Measurements from ENCODE around the gene FSCN2.
"Not testable (repeated sequence)": the region's sequence is repeated elsewhere in the genome, so short reads cannot be mapped to it uniquely, and the experiment has no call there.

FSCN2 gene

DNA sequence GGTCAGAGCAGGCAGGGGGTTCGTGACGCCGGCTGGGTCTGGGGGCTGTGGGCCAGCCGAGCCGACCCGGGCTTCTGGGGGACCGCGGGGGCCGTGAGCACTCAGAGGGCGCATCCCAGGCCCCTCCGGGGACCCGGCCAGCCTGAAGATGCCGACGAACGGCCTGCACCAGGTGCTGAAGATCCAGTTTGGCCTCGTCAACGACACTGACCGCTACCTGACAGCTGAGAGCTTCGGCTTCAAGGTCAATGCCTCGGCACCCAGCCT, 140 bp downstream of the FSCN2 start:
- no peak for DNase-seq (ENCODE audit: low read depth in 2 of 2)

DNA sequence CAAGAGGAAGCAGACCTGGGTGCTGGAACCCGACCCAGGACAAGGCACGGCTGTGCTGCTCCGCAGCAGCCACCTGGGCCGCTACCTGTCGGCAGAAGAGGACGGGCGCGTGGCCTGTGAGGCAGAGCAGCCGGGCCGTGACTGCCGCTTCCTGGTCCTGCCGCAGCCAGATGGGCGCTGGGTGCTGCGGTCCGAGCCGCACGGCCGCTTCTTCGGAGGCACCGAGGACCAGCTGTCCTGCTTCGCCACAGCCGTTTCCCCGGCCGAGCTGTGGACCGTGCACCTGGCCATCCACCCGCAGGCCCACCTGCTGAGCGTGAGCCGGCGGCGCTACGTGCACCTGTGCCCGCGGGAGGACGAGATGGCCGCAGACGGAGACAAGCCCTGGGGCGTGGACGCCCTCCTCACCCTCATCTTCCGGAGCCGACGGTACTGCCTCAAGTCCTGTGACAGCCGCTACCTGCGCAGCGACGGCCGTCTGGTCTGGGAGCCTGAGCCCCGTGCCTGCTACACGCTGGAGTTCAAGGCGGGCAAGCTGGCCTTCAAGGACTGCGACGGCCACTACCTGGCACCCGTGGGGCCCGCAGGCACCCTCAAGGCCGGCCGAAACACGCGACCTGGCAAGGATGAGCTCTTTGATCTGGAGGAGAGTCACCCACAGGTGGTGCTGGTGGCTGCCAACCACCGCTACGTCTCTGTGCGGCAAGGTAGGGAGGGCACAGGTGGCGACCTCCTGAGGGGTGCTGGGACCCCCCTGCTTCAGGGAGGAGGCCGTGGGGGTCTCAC, 667 bp downstream of the FSCN2 start:
- DNase-seq (ENCODE audit: low read depth in 2 of 2), result no peak

DNA sequence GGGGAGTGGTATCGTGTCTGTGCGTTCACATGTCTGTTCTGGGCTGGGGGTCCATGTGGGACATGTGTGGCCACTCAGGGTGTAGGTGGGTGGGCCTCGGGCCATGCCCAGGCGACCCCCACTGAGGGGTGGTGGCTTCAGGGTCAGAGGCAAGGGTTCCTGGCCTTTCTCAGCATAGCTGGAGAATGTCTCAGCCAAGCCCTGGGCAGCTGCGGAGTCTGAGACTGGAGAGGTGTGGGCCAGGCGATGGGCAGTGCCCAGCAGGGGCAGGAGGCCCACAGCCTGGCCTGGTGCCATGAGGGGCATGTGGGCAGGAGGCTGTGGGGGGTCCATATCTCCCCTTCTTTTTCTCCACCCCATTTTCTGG, 1.2 kb downstream of the FSCN2 start:
- no peak for DNase-seq (ENCODE audit: low read depth in 2 of 2)

DNA sequence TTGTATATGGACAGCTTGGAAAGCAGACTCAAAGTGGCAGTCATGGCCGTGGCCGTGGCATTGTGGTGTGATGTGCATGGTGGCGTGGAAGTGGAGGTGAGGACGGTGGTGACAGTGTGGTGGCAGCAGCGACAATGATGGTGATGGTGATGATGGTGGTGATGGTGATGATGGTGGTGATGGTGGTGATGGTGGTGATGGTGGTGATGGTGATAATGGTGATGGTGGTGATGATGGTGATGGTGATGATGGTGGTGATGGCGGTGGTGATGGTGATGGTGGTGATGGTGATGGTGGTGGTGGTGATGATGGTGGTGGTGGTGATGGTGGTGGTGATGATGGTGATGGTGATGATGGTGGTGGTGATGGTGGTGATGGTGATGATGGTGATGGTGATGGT, 2.8 kb downstream of the FSCN2 start:
- DNase-seq (ENCODE audit: low read depth in 2 of 2), result not testable (repeated sequence)

DNA sequence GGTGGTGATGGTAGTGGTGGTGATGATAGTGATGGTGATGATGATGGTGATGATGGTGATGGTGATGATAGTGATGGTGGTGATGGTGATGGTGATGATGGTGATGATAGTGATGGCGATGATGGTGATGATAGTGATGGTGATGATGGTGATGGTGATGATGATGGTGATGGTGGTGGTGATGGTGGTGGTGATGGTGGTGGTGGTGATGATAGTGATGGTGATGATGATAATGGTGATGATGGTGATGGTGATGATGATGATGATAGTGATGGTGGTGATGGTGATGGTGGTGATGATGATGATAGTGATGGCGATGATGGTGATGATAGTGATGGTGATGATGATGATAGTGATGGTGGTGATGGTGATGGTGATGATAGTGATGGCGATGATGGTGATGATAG, 3.8 kb downstream of the FSCN2 start:
- DNase-seq (ENCODE audit: low read depth in 2 of 2), result not testable (repeated sequence)

DNA sequence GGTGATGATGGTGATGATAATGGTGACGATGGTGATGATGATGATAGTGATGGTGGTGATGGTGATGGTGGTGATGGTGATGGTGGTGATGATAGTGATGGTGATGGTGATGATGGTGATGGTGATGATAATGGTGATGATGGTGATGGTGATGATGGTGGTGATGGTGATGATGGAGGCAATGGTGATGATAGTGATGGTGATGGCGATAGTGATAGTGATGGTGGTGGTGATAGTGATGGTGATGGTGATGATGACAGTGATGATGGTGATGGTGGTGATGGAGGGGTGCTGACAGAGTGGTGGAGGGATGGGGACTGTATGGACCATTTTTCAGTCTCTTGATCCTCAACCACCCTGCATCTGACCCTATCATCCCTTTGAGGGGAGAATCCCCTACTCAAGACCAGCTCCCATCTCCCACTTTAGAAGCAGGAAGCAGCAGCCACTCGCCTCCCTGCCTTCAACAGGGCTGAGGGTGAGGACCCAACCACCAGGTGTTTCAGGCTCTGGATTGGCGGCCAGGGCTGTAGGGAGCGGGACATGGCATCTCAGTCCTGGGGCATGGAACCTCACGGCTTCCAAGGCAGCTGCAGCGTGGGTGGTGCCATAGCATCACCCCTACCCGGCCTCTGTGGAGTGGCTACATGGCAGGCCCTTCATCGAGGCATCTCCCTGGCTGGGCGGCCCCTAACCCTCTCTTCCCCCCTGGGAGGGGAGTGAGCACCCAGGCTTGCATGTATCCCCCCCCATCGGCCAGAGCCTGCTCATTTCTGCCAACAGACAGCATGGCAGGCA, 4.5 kb downstream of the FSCN2 start:
- no peak for DNase-seq (ENCODE audit: low read depth in 2 of 2)

DNA sequence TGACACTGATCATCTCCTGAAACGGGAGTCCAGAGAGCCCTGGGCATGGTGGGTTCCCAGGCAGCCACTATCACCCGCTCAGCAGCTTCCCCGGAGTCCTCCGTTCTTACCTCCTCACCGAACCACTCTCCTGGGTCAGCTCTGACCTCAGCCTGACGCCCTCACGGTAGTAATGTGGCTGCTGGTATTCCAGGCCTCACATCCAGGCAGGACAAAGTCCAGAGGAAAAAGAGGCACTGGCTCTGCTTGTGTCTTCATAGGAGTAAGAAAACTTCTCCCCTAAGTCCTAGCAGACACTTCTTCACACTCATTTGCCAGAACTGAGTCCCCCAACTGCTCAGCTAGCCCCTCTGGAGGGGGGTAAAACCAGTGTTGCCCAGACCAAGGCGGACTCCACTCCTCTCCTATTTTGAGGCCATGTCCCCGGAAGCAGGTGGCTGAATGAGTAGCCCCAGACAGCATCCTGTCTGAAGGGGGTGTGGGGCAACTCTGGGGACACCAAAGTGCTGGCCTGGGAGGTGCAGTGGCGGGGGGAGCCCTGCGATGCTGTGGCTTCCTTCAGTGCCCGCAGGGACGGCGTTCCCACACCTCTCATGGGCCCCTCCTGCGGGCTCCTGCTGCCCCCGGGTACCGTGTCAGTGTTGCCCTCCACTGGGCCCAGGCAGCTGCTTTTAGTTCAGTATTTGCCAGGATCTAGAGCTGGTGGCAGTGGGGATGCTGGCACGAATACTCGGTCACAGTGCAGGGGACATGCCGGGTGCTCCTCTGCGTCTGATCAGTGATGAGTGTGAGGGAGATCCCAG, 5.4 kb downstream of the FSCN2 start:
- DNase-seq (ENCODE audit: low read depth in 2 of 2), result no peak

DNA sequence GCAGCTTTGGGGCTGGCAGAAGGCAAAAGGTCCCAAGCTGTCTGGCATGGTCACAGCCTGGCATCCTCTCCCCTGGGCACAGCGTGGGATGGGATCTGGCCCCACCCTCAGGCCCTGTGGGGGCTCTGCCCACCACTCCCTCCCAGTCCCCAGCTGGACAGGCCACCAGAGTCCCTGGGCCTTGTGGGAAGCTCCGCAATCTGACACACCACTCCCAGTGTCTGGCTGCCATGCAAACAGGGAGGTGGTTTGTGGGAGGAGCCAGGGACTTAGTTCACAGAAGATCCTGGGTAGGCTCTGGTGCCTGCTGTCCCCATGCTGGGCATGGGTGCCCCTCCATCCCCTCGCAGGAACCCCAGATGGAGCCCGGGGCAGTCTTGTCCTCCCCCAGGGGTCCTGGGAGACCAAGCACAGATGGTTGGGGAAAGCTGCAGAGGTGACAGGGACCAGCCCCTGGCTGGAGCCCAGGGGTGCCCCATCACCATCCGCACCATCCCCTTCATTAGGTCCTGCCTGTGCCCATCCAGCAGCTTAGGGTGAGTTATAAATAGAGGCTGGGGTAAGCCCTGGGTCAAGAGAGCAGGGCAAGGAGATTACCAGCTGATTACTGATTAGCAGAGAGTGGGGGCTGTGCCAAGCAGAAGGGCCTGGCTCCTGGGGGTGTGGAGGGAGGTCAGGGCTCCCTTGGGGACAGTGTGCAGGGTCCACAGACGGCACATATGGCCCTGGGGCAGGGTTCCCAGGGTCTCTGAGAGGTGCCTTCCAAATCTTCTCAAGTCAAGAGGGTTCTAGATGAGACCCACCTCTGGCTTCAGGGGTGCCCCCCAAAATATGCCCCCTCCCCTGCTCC, 6.2 kb downstream of the FSCN2 start:
- no peak for DNase-seq (ENCODE audit: low read depth in 2 of 2)

DNA sequence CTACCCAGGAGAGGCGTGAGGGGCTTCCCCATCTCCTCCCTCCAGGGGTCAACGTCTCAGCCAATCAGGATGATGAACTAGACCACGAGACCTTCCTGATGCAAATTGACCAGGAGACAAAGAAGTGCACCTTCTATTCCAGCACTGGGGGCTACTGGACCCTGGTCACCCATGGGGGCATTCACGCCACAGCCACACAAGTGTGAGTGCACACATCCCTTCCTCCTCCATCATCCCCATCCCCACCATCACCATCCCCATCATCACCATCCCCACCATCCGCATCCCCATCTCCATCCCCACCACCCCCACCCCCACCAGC, 6.8 kb downstream of the FSCN2 start:
- no peak for DNase-seq (ENCODE audit: low read depth in 2 of 2)

DNA sequence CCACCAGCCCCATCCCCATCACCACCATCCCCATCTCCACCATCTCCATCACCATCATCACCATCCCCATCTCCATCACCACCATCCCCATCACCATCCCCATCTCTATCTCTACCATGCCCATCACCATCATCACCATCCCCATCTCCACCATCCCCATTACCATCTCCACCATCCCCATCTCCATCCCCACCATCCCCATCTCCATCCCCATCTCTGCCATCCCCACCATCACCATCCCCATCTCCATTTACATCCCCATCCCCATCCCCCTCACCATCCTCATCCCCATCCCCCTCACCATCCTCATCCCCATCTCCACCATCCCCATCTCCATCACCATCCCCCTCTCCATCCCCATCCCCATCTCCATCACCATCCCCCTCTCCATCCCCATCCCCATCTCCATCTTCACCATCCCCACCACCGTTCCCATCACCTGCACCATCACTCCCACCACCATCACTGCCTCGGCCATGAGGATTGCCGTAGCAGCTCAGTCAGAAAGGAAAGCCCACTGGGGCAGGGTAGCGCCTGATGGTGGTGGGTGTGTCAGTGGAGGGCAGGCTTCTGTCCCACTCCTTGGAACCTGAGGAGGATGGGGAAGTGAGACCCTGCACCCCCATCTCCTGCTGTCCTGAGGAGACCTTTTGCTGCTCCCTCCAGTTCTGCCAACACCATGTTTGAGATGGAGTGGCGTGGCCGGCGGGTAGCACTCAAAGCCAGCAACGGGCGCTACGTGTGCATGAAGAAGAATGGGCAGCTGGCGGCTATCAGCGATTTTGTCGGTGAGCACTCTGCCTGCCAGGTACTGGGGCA, 7.5 kb downstream of the FSCN2 start:
- no peak for DNase-seq (ENCODE audit: low read depth in 2 of 2)

DNA sequence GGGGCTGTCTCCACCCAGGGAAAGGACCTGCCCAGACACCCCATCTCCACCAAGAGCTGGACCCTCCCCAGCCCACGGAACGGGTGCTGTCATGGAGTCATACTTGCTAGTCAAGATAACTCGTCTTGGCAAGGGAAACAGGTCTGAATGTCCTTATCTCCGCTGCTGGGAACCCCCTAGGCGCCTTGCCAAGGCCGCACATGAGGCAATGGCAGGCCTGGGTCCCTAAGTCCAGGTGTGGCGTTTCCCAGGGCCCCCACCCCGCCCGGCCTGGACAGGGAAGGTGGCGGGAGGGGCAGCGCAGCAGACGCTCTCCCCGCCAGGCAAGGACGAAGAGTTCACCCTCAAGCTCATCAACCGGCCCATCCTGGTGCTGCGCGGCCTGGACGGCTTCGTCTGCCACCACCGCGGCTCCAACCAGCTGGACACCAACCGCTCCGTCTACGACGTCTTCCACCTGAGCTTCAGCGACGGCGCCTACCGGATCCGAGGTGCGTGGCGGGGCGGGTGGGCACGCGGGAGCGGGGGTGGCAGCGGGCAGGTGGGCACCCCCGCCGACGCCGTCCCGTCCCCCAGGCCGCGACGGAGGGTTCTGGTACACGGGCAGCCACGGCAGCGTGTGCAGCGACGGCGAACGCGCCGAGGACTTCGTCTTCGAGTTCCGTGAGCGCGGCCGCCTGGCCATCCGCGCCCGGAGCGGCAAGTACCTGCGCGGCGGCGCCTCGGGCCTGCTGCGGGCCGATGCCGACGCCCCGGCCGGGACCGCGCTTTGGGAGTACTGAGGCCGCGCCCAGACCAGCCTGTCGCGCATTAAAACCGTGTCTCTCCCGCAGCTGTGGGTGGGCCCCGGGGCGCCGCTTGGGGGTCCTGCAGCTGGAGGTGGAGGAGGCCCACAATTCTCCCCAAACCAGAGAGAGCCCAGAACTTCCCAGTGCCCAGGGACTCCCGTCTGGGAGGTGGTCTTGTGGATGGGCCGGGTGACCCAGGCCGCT, 8.4 kb downstream of the FSCN2 start:
- no peak for DNase-seq (ENCODE audit: low read depth in 2 of 2)

DNA sequence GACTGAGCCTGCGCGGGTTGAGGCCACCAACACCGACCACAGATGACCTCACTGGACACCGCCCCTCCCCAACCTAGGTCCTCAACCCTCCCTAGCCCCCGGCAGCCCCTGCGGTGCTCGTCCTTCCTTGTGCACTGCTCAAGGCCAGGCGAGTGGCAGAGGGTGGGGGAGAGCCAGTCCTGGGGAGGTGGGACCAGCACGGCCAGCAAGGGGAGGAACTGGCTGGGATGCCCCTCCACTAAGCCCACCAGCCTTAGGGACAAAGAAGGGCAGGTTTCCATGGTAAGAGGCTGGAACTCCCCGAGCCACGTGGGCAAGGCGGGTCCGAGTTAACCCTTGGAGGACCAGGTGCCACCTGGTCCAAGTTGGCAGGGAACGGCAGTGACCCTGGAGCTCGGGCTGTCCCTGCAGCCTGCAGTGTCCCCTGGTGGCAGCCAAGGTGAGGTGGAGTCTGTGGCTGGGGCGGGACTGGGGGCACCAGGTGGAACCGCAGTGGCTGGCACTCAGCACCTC, 9.2 kb downstream of the FSCN2 start:
- DNase-seq (ENCODE audit: low read depth in 2 of 2), result no peak

DNA sequence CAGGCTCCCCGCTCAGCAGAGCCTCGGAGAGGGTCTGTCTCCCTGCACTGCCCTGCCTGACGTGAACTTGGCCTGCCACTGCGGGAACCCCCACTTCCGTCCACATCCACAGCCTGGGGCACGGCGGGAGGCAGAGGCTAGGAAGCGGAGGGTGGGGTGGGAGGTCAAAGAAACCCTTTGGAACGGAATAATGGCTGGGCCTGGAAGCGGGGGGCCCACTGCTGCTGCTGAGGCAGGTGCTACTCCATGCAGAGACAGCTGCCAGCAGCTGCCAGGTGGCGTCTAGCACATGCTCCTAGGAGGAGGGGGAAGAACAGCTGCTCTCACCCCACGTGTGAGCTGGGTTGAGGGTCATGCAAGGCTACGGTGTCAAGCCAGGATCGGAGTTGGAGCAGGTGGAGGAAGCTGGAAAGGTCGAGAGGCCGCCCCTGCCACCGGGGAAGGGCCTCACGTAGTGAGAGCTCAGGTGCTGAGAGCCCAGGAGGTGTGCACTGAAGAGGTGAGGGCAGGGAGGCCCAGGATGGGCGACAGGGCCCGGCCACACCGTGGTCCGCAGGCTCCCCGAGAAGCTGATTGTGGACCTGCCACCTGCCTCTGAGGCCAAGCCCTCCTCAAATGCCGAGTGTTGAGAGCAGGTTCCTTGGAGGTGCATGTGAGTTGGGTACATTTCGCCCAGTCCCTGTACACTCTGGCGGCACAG, 9.8 kb downstream of the FSCN2 start:
- DNase-seq (ENCODE audit: low read depth in 2 of 2), result no peak

DNA sequence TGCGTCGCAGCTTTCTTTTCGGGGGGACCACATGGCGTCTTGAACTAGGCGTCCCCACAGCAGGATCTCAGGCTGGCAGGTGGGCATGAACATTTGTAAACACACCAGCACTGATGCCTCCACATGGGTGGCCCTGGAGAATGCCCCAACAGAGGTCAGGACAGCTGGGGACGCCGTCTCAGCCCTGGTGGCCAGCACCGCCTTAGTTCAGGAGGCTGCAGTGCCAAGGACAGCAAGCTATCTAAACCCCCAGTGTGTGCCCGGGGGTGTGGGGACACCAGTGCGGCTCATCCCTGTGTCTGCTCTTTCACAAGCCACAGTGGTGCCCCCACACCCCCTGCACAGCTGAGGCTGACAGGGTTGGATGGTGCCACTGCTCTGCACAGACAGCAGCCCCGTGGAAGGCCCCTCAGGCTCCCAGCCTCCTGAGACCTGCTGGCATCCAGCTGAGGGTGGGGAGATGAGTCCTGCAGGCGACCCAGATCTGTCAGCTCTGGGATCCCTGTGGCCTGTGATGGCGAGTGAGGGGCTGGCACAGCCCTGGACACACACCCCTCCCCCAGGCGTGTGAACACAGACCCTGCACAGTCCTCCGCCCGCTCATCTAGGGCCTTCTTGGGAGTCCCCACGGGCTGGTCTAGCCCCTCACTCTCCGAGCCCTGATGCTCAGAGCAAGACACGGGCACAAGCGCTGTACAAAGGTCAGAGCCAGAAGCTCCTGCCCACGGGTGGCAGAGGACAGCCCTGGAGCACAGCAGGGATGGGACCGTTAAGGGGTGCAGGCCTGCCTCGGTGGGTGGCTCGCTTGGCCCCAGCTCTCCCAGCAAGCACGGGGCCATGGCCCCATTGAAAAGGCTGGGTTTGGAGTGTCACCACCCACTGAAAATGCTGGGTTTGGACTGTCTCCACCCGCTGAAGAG, 10.7 kb downstream of the FSCN2 start:
- DNase-seq (ENCODE audit: low read depth in 2 of 2), result no peak

DNA sequence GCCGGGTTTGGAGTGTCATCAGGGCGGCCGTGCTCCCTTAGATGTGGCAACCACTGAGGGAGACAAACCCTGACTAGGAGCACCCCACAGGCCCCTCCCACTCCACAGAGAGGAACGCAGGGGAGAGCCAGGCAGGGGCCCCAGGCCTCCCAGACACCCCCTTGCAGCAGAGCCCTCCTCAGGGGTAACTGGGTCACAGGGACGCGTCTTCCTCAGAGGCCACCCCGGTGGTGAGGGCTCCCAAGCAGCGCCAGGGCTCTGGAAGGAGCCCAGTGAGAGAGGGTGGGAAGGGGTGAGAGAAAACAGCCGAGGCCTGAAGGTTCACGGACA, 11.4 kb downstream of the FSCN2 start:
- DNase-seq (ENCODE audit: low read depth in 2 of 2), result no peak

DNA sequence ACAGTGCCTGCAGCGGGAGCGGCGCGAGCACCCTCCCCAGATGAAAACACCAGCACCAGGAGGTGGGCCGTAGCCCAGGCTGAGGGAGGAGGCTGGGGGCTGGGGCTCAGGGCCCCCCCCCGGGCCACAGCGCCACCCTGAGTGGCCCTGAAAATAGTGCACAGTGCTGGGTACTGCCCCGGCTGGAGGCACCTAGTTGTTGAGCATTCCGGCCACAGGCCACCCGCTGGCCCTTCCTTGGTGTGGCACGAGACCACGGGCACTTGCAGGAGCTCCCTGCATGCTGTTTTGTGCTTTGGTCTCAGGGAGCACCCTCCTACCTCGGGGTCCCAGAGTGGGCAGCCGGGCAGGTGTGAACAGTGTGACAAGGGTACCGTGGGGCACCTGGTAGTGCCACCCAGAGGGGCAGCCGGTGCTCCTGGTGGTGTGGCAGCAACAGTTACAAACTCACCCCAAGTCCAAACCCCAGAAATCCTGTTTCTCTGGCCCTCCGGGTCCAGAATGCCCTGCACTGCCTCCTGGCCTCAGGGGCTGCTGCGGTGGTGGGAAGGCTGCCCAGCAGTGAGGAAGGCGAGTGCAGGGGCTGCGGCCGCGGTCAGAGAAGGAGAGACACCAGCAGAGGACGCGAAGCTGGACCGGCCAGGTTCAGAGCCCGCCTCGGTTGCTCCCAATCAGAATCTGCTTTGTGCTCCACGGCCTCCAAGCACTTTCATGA, 11.9 kb downstream of the FSCN2 start:
- DNase-seq (ENCODE audit: low read depth in 2 of 2), result no peak

DNA sequence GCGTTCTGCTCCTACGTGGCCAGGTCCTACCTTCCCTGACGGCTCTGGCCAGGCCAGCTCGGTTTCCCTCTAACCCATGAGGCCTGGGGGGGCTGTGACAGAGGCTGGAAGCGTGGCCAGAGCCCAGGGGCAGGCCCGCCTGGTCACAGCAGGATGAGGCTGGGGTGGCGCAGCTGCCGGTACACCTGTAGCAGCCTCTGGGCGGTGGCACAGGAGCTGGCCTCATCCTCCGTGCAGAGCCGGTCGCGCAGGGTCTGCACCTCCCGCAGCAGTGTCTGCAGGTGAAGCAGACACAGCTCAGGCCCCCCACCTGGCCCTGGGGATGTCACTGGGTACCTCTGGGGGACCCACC, 12.5 kb downstream of the FSCN2 start:
- DNase-seq (ENCODE audit: low read depth in 2 of 2), result no peak

DNA sequence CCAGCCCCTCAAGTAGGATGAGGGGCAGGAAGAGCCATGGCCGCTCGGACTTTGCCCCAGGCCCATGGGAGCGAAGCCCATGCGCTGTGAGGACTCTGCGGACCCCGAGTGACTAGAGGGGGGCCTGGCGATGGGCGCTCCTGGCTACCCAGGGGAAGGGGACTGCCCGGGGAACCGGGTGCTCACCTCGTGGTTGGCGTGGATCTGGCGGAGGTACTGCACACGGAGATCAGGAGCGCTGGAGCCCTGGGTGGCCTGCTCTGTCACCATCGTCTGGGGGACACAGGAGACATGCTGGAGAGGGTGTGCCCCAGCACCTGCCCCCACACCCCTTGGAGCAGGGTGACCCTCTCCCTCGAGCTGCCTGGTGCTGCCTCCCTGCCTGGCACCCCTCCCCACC, 12.9 kb downstream of the FSCN2 start:
- no peak for DNase-seq (ENCODE audit: low read depth in 2 of 2)
